ENCODE data around the gene HDLBP.
"Not testable (repeated sequence)": the region's sequence is repeated elsewhere in the genome, so short reads cannot be mapped to it uniquely, and the experiment has no call there.

The HDLBP gene

DNA sequence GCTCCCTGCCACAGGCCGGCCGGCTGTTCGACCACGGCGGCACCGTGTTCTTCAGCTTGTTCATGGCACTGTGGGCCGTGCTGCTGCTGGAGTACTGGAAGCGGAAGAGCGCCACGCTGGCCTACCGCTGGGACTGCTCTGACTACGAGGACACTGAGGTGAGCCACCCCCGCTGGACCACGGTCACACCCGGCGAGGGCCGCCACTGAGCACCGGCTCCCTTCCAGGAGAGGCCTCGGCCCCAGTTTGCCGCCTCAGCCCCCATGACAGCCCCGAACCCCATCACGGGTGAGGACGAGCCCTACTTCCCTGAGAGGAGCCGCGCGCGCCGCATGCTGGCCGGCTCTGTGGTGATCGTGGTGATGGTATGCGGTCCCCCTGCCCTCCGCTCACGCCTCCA, 106.2 kb downstream of the HDLBP start:
- DNase-seq (ENCODE audit: low read depth): no peak

DNA sequence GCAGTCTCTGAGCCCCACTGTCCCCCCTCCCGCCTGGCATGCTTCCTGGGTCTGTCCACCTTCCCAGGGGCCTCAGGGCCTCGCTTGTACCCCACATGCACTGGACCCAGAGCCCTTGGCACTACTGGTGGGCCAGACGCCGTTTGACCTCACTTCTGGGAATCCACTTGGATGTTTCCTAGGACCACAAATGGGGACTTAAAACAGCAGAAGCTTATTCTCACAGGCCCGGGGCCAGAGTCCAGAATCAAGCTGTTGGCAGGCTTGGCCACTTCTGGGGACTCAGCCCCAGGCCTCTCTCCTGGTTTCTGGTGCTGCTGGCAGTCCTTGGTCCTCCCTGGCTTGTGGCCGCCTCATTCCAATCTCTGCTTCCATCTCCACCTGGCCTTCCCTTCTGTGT, 107.4 kb downstream of the HDLBP start:
- no peak for DNase-seq (ENCODE audit: low read depth)

DNA sequence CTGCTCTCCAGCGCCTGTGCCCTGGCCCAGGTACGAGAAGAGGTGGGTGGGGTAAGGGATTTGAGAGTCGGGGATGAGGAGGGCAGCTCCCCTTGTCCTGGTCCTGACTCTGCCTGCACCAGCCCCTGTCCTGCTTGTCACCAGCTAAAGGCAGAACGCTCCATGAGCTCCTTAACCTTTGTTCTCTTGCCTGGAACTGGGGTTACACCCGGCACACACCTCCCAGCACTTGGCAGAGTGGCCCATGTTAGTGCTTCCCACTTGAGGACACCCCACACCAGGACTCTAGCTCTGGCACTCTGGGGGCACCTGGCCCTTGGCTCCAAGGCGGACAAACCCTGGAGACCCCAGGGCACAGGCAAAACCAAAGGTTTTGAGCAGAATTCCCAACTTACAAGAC, 107.8 kb downstream of the HDLBP start:
- no peak for DNase-seq (ENCODE audit: low read depth)

DNA sequence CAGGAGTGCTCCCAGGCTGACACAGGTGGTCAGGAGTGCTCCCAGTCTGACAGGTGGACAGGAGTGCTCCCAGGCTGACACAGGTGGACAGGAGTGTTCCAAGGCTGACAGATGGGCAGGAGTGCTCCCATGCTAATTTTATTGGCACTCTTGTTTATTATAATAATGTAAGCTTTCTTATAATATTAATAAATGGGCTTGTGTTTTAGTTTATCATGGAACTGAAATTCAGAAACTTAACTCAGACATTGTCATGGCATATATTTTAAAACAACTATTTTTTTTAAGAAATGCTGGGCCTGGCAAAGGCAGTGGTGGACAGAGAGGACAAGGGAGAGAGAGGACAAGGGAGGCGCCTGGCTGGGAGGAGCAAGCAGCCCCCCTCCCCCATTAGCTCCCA, 108.3 kb downstream of the HDLBP start:
- DNase-seq (ENCODE audit: low read depth): no peak

DNA sequence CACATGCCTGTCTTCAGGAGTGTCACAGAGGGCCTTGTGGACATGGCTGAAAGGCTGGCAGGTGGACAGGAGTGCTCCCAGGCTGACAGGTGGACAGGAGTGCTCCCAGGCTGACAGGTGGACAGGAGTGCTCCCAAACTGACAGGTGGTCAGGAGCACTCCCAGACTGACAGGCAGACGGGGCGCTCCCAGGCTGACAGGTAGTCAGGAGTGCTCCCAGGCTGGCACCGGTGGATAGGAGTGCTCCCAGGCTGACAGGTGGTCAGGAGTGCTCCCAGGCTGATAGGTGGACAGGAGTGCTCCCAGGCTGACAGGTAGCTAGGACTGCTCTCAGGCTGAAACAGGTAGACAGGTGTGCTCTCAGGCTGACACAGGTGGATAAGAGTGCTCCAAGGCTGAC, 110.4 kb downstream of the HDLBP start:
- DNase-seq (ENCODE audit: low read depth): no peak

DNA sequence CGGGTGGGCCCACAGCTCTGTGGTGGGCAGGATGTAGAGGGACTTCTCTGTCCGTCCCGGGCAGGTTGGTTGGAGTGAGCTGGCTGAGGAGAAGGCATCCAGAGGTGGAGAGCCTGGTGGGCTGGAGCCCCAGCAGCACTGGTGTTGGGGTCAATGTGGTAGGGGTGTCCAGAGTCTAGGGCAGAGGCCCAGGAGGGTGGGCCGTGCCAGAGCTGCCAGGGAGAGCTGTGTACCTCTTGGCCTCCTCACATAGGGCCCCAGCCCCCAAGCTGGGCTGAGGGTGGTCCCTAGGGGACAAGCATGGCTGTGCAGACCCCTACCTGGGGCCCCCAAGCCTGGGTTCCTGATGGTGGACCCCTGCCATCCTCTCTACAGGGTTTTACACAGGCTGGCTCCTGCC, 111.0 kb downstream of the HDLBP start:
- no peak for DNase-seq (ENCODE audit: low read depth)

DNA sequence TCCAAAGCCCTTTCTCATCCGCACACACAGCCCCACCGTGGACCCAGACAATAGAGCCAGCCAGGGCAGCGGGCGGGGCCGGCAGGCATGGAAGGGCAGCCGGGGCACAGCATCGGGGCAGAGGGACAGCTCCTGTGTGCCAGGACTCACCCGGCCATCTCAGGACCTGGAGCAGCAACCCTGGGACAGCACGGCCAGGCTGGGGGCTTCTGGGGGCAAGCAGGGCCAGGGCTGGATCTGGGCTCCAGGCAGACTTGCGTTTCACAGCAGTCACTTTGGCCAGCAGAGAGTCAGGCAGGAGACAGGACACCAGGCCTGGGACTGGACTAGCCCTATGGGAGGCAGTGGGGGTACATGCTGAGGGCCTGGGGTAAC, 111.5 kb downstream of the HDLBP start:
- no peak for DNase-seq (ENCODE audit: low read depth)

DNA sequence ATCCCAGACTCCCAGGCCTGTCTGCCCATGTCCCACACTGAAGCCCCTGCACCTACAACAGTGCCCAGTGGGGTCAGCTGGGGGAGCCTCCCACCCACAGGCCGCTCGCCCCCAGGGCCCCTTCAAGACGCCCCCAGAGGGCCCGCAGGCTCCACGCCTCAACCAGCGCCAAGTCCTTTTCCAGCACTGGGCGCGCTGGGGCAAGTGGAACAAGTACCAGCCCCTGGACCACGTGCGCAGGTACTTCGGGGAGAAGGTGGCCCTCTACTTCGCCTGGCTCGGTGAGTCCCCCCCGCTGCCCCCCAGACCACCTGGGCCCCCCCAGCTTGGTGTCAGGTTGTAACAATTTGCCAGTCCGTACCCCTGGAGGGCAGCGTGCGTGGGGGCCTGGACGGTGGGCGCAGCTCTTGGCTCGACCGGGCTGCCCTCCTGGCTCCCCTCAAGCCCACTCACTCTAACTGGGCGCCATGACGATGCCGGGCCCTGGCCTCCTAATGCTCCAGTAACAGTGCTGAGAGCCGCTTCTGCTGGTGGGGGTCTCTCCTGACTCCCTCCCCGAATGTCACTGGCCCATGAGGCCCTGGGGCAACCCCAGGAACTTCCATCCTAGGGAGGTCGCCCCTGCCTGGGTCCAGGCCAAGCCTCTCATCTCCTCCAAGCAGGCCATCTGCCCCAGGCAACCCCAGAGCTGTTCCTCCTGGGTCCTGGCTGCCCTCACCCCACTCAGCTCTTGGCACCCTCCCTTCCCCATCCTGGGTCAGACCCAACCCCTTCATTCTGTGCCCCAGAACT, 112.1 kb downstream of the HDLBP start:
- DNase-seq (ENCODE audit: low read depth): no peak

DNA sequence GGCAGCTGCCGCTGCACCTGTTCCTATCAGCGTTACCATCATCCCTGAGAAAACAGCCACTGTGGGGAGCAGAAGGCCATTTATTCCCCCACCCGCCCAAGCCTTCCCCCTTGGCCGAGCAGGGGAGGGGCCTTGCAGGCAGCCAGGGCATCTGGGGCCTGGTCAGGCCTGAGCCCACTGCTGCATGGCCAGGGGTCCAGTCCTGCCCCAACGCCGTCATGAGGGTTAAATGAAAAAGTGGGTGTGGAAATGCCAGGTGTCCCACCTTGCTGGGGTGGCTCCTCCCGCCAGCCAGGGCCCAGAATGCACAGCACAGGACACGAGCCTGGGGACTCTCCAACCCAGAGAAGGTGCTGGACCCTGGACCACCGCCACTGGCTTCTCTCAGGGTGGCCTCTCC, 112.8 kb downstream of the HDLBP start:
- no peak for DNase-seq (ENCODE audit: low read depth)

DNA sequence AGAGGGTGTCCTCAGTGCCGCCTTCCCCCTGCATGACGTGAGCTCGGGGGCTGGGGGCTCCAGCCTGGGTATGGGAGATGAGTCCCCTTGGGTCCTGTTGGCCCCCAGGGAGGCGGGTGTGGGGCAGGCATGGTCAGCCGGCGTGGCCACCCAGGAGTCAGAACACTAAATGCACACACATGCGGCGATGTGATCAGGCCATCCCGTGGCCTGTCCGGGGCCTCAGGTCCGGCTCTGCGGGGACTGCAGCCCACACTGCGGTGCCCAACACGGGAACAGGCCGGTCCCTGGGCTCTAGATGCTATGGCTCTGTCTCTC, 113.2 kb downstream of the HDLBP start:
- no peak for DNase-seq (ENCODE audit: low read depth)

DNA sequence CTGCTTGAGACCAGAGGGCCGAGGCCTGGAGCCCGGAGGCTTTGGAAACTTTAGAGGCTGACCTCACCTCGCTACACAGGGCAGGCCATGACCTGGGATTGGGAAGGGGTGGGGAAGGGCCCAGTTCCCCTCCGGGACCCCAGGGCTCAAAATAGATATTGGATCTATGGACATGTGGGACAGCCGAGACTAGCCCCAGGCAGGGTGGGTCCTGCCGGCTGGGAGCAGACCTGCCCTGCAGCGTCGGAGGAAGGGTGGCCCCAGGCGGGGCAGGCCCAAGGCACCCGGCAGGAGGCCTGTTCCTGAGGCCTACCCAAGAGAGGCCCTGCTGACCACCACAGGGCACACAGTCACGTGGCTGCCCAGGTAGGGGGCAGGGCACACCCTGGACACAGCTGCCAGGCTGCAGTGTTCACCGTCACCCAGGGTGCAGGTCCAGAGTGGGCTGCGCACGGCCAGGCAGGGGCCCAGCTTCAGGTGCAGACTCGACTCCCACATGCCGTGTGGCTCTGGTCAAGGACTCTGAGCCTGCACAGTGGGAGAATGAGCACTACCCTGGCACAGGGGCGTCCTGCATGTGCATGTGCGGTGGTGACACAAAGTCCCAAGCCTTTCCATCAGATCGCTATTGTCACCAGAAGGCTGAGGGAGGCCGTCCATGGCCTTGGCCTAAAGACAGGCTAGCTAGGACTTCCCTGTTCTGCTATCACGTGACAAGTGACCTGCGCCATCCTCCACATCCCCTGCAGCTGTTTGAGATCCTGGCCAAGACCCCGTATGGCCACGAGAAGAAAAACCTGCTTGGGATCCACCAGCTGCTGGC, 113.8 kb downstream of the HDLBP start:
- DNase-seq (ENCODE audit: low read depth): no peak

DNA sequence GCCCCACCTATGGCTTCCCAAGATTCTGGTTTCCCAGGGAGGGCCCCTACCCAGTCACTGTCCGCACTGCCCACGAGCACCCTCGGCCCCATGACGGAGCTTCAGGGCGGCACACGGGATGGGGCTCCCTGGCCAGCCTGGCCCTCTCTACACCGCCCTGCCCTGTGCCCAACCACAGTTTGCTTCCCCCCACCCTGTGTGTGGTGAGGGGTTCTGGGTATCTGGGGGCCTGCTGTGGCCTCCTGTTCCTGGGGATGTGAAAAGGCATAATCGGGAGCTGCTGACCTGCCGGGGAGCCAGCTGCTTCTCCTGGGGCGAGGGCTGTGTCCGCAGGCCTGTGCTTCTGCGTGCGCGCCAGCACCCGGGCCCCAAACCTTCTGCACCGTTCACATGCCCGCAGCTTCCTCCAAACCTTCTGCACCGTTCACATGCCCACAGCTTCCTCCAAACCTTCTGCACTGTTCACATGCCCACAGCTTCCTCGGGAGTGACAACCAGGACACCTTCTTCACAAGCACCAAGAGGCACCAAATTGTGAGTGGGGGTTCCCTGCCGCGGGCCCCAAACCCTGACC, 114.6 kb downstream of the HDLBP start:
- no peak for DNase-seq (ENCODE audit: low read depth)

DNA sequence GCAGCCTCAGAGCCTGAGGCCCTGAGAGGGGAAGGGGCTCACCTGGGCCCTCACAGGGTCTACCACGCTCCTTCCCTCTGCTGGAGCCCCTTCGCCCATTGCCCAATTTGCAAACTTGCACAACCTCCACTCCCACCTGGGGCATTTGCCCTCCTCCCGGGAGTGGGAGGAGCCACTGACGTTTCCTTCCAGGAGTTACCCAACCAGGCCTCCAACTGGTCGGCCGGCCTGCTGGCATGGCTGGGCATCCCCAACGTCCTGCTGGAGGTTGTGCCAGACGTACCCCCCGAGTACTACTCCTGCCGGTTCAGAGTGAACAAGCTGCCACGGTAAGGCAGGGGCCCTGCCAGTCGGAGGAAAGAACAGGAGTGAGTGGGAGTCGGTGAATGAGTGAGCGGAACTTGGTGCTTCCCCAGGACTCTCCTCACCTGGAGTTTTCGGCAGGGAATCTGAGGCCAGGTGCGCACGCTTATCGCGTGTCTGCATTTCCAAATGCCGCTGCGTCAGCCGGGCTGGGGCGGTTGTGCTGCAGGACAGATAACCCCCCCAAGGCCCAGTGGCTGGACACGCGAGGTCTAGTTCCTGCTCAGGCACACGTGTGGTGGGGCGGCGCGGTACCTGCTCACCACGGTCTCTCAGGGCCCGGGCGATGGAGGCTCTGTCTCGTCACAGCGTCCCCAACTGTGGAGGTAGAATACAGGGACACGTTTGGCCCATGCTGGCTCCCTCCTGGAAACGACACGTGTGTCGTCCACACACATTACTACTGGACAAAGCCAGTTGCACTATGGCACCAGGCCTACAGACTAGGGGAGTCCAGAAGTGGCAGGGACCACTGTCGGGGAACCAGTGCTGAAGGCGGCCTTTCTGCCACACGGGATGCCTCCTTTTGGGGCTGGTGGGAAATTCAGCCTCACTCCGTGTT, 115.3 kb downstream of the HDLBP start:
- DNase-seq (ENCODE audit: low read depth): no peak

DNA sequence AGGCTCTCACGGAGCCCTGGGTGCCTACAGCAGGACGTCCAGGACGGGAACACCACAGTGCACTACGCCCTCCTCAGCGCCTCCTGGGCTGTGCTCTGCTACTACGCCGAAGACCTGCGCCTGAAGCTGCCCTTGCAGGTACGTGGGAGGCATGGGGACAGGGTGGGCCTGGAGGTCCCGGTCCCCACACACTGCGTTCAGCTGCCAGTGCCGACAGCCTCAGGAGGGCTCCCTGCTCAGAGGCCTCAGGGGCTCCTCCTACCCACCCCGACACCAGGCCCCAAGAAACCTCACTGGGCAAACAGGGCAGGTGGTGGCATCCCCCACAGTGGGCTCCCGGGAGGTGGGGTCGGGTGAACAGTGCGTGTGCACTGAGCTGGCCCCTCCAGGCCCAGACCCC, 116.2 kb downstream of the HDLBP start:
- DNase-seq (ENCODE audit: low read depth): no peak

DNA sequence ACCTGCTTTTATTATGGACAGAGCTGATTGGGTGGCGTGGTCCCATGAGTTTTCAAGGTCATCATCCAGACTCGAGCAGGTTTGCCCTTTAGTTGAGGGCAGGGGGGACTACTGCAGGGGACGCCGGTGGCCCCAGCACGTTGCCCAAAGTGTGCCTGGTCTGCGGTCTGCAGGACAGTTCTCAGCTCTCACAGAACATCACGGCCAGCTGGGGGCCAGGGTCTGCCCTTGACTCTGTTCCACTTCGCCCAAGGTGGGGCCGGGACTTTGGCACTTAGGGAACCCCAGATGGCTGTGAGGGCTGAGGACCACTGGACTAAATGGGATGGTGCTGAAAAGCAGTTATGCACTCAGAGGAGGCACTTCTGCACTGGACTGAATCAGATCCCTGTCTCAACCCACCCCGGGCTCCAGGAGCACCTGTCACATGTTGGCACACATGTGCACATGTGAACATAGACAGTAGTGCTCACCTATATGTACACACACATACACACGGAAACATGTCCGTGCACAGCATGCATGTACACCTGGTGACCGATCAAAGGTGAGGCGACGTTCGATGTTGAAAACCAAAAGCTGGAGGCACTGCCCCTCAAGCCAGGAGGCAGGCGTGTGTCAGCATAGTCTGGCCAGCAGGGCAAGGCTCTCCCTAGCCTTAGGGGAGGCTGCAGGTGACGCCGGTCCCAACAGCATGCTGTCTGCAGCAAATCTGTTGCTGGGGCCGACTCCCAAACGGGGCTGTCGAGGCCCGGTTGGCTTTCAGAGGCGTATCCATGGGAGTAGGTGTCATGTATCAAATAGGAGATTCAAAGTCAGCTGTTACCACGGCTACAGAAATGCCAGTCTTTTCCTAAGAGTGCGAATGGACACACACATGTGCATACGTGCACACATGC, 116.8 kb downstream of the HDLBP start:
- no peak for DNase-seq (ENCODE audit: low read depth)

DNA sequence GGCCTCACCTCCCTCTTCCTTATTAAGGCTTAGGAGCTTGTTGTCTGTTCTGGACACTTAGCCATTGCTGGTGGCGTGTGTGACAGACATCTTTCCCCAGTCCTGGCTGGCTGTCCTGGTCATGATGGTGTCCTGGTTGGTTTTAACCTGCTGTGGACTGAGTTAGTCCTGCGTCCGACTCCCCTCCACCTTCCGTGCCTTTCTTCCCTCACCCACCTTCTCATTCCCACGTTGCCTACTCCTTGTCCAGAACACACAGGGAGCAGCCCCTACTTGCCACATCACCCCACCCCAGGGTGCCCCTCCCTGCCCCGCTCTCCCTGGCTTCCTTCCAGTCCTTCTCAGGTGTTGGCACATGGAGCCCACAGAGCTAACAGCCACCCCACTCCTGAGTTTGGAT, 117.5 kb downstream of the HDLBP start:
- no peak for DNase-seq (ENCODE audit: low read depth)

DNA sequence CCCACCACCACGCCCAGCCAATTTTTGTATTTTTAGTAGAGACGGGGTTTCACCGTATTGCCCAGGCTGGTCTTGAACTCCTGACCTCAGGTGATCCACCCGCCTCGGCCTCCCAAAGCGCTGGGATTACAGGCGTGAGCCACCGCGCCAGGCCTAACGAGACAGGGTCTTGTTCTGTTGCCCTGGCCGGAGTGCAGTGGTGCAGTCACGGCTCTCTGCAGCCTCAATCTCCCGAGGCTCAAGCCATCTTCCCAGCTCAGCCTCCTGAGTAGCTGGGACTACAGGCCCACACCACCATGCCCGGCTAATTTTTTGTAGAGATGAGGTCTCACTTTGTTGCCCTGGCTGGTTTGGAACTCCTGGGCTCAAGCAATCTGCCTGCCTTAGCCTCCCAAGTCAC, 118.2 kb downstream of the HDLBP start:
- DNase-seq (ENCODE audit: low read depth): not testable (repeated sequence)

DNA sequence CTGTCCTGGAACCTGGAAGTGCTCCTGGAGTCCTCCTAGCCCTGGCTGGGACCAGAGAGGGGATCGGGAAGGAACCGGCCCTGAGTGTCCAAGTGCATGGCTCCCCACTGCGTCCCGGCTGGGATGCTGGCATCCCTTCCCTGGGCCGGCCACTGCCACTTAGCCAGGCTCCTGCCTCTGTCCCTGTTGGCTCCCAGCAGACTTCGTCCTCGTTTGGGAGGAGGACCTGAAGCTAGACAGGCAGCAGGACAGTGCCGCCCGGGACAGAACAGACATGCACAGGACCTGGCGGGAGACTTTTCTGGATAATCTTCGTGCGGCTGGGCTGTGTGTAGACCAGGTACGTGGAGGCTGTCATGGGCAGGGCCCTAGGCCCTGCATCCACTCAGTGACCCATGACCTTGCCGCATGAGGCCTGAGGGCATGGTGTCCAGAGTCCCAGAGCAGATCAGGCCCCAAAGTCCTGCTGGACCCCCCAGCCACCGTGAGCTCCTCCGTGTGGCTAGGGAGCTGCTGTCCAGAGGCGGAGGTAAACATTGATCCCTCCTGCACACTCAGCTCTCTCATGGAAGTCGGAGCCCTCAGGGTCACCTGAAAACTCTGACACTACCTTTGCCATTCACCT, 119.9 kb downstream of the HDLBP start:
- no peak for DNase-seq (ENCODE audit: low read depth)

DNA sequence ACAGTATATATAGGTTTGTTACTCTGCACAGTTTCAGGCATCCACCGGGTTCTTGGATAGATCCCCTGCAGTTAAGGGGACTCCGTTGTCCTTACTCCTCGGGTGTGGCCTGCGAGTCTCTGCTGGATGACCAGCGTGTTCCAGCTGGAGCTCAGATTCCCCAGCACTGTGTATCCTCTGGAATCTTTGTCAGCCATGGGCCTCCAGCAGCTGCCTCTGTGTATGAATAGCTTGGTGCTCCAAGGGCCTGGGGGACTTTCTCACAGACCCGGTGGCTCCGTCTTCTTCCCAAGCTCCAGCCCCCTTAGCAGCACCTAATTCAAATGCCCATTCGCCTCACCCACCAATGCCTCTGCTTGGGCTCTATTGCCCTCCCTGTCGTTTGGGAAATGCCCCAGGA, 120.7 kb downstream of the HDLBP start:
- DNase-seq (ENCODE audit: low read depth): no peak

DNA sequence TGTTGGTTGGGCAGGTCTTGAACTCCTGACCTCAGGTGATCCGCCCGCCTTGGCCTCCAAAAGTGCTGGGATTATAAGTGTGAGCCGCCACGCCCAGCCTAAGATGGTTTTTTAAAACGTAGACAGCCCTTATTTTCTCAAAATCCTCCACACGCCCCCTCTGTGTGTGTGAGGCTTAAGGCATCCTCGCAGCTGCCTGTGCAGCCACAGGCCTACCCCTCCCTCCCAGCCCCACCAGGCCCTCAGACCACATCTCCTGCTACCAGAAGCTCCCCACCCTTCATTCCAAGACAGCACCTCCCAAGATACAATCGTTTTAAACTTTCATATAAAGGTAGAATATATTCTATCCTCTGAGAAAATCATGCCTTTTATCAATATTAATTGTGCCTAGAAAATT, 122.2 kb downstream of the HDLBP start:
- DNase-seq (ENCODE audit: low read depth): no peak

DNA sequence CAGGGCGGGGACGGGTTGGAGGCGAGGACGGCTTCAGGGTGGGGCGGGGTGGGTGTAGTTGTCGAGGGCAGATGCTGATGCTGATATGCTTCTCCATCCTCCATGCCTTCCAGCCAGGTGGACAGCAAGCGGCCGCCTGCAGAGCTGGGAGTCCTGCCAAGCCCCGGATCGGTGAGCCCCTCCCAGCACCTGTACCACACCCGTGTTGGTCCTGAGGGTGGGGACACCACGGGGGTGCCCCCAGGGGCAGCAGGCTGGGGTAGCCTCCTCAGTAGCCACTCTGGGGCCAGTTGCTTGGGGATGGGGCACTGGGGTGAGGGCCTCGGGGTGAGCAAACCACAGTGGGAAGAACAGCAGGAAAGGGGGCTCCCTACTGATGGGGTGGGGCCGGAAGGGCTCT, 124.4 kb downstream of the HDLBP start:
- no peak for DNase-seq (ENCODE audit: low read depth)
